GM19193 (cell line): ENCODE data around the gene NCOR2.

Source experiments
- POLR2A ChIP-seq: IDR thresholded peaks from 4 replicates; pipeline ENCODE4 v1.6.1; 2011; ENCODE audit not compliant: insufficient read depth, insufficient read length; ENCODE audit errors: extremely low read depth

NCOR2 gene

GRCh38 chr12:124566997-124567672, at the start of gene NCOR2:
TSS of gene NCOR2 (minus strand) at chr12:124567612. CDS start at chr12:124495251, 72,361 bp downstream.
- peak; percentile 57 for TF ChIP-seq POLR2A

DNA sequence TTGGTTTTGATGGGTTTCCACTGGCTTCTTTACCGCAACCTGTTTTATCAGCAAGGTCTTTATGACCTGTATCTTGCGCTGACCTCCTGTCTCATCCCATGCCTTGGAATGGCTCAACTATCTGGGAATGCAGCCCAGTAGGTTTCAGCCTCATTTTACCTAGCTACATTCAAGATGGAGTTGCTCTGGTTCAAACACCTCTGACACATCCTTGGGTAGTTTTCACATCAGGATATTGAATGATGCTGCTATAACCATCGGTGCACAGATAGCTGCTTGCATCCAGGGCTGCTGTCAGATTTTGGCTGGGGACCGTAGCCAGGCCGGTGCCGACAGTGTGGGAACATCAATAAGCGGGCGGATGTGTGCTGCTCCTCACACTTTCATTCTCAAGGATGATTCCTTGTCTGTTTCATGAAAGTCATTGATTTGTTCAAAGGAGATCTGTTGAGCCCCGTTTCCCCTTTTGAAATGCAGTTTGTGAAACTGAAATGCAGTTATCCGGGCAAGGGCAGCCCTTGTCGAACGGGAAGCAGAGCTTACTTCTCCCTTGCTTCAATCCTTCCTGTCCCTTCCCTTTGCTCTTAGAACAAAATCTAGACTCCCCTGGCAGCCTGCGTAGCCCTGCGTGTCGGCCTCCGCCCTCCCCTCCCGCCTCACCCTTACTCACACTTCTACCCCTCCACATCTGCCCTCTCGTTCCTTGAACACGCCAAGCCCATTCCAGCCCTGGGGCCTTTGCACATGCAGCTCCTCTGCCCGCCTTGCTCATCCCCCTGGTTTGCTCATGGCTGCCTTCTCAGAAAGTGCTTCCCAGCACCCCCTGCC, 49.2 kb upstream of the NCOR2 start:
- TF ChIP-seq POLR2A: no peak

GRCh38 chr12:124614512-124615292, 47.3 kb upstream of the NCOR2 start:
- no peak for TF ChIP-seq POLR2A

DNA sequence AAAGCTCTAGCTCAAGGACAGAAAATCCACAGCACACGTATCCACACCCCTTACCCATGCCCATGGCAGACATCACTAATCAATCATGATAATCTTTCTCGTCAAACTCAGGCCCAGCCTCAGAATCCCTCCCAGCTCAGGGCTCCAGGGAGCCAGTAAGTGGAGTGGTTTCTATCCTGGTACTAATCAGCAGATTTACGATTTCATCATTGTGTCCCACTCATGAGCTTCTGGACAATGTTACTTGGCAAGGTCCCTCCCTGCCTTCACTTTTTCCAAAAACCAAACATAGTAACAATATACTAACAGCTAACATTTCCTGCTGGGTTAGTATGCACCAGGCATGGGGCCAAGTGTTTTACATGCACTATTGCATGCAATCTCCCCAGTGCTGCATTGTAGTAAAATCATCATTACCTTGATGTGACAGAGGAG, 45.8 kb upstream of the NCOR2 start:
- no peak for TF ChIP-seq POLR2A

DNA sequence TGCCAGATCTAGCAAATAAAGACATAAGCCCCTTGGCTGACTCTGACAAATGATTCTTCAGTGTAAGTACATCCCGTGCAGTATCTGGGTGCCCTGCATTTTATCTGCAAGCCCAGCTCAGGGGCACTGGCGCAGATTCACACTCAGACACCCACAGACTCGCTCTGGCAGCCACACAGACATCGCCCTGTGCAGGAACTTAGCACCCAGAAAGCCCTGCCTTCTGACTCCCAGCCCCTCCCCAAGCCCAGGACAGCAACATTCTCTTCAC, 44.9 kb upstream of the NCOR2 start:
- no peak for TF ChIP-seq POLR2A

DNA sequence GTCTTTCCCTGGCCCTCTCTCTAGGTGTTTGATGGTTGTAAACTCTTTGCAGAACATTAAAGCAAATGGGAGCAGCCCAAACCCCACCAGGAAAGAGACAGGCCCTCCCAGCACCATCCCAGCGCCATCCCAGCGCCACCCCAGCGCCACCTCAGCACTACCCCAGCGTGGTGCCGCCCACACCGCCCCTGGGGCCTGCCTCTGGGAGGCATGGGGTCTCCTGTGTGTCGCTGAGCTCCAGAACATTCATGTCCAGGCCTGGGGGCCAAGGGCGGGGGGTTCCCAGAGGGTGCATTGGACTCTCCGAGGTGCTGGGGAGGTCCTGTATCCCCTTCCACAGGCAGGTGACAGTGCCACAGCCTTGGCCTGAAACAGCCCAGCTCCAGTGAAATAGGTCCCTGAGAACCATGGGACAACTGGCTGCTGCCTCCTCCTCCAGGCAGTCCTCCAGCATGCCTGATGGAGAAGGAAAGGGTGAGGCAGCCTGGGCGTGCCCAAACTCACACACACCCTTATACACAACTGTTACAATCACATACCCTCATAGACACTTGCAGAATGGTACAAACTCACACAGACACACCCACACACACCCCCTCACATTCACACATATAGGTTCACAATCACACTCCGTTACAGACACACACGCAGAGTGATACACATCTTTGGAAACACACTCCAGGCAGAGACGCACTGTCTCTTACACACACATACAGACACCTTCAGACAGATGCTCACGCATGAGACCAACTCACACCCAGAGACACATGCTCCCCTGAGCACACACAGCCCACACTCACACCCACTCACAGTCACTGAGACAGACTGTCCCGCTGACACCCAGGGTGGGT, 44.4 kb upstream of the NCOR2 start:
- TF ChIP-seq POLR2A: no peak

DNA sequence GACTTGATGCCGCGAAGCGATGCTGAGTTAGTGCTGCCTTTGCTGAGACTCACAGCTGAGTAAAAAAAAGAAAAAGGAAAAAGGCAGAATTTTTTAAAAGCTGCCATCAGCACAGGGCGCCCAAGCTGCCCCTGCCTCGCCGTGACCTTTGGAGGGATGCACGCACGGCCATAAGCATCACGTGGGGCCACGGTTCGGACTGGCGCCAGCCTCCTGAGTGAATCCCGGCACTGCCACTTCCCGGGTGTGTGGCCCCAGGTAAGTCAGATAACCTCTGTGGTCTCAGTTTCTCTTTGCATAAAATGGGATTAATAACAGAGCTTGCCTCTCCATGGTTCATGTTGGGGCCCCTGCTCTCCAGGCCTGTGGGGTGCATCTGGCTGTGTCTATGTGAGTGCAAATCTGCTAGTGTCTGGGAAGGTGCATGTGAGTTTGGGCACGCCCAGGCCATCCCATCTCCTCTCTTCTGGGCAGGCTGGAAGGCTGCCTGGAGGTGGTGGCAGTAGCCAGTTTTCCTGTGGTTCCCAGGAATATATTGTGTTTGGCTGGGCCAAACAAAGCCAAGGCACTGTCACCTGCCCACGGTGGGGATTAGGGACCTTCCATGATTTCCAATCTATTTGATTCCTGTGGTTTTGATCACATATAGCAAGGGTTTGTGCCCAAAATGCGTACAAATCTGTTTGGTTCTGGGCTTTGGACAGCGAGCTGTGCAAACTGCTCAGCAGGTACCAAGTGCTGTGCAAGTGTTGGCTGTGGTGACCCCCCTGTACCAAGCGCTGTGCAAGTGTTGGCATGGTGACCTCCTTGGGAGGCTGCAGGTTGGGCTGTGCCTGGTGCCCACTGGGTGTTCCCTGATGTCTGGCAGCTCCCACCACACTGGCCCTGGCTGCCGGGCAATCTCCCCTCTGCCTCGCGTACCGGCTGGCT, 43.5 kb upstream of the NCOR2 start:
- TF ChIP-seq POLR2A: no peak

- no peak for TF ChIP-seq POLR2A
Observed at GRCh38 chr12:124610021-124610612, 42.7 kb upstream of the NCOR2 start.

DNA sequence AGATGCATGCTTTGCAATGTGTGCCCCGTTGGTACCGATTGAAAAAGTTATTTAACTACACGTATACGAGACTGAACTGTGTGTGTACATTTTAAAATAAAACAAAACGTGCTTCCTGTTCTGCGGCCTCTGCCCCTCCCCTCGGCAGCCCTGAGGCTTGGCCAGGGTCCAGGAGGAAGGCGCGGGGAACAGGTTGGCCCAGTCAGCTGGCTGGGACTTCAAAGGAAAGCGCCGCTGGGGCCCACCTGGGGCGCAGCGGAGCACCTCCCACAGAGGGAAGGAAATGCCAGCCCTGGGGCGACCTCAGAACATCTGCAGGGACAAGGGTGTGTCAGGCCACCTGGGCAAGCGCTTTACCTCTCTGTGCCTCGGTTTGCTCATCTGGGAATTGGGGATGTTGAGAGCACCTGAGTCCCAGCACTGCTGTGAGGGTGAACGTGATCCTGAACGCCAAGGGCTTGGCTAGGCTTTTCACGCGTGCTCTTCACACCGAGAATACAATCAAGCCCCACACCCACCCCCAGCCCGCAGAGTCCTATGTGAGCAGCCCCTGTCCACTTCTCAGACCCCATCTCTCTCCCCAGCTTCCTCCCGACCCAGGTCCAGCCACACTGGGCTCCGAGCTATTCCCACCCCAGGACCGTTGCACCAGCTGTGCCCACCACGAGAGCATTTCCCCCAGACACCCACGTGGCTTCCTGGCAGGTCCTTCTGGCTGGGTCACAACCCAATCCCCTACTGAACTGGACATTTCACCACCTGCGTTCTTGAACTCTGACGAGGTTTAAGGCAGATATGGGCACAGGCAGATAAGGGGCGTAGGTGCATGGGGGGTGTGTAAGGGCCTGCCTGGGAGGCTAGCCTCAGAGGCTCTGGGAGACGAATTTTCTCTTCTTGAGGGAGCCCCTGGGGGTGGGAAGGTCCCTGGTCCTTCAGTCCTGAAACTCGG, 41.9 kb upstream of the NCOR2 start:
- TF ChIP-seq POLR2A: no peak

DNA sequence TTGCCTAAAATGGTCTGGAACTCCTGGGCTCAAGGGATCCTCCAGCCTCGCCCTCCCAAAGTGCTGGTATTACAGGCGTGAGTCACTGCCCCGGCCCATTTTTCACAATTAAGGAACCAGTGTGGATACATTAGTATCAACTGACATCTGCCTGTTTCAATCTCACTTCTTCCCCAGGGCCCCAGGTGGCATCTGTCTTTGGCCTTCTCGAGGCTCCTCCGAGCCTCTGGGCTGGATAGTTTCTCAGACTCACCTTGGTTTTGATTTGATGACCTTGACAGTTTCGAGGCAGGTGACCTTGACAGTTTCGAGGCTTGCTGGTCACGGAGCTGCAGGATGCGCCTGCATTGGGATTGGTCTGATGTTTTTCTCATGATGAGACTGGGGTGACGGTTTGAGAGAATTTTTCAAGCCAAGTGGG, 41.0 kb upstream of the NCOR2 start:
- TF ChIP-seq POLR2A: no peak

GRCh38 chr12:124607681-124608425, 40.4 kb upstream of the NCOR2 start:
- TF ChIP-seq POLR2A: no peak
